ENCODE results near the gene NDST4.

DNA sequence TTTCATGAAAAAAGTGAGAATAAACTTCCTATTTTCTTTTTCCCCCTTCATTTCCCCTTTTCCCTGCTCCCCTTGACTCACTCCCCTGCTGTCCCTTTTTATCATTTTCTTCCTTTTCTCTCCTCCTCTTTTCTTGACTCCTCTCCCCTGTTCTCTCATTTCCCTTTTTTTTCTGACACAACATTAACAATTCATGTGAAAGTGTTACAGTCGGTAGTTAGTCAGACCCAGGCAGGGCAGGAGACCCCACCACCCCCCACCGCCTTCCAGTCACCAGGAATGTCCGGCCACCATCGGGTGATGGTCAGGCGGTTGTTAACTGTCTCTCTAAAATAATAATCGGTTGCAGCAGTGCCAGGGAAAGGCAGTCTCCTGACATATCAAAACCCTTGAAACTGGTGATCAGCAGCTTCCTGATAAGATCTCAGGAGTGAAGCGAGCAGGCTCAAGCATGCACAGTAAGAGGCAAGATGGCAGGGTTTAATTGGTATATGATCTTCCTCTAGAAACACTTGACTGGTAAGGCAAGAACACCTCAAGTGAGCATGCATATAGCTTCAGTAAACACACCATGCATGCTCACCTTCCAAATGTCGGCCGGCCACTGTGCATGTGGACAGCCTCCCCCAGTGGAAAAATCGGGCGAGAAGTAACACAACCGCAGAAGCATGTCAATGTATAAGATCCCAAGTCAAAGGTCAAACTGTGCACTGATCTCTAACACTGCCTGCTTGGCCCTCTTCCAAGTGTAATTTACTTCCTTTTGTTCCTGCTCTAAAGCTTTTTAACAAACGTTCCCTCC is 191.4 kb downstream of the NDST4 start:
- TF ChIP-seq, protein P1, sequence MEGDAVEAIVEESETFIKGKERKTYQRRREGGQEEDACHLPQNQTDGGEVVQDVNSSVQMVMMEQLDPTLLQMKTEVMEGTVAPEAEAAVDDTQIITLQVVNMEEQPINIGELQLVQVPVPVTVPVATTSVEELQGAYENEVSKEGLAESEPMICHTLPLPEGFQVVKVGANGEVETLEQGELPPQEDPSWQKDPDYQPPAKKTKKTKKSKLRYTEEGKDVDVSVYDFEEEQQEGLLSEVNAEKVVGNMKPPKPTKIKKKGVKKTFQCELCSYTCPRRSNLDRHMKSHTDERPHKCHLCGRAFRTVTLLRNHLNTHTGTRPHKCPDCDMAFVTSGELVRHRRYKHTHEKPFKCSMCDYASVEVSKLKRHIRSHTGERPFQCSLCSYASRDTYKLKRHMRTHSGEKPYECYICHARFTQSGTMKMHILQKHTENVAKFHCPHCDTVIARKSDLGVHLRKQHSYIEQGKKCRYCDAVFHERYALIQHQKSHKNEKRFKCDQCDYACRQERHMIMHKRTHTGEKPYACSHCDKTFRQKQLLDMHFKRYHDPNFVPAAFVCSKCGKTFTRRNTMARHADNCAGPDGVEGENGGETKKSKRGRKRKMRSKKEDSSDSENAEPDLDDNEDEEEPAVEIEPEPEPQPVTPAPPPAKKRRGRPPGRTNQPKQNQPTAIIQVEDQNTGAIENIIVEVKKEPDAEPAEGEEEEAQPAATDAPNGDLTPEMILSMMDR (IDR thresholded peaks at IDR 0.05; ENCODE audit: low read depth, low read length, missing input control): no peak
- TF ChIP-seq YY1 (IDR thresholded peaks at IDR 0.05): no peak

All from liver (tissue), 2 donors.